SK-N-SH (cell line): Measurements from ENCODE around the gene METAP1.

ENCODE experiments used
- SMC3 ChIP-seq: IDR thresholded peaks from 2 replicates; pipeline ENCODE4 v1.6.1; 2012; ENCODE audit warnings: low read depth, low read length, improper control_type of control experiment
- TF ChIP-seq, protein P1 (sequence below): fragments of 200-600 bp; sonication (generic); IDR thresholded peaks from 2 replicates; pipeline ENCODE4 v1.6.1; 2017; ENCODE audit warnings: antibody characterized with exemption, mild to moderate bottlenecking, moderate library complexity

DNA sequence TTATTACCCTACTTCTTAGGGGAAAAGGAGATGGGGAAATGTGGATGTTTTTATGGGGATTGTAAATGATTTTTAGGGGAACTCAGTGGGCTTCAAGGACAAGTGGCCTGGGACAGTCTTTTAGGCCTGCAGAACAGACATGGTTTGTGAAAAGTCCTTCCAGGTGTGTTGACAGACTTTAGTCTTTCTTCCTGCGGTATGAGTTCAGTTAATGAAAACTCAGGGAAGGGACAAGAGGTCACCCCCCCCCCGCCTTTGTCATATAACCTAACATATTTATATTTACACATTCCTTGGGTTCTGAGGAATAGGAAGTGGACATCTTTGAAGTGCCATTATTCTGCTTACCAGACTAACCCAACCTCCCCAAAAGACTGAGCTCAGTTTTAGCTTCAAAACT lies 31.8 kb downstream of the METAP1 start:
- TF ChIP-seq, protein P1, sequence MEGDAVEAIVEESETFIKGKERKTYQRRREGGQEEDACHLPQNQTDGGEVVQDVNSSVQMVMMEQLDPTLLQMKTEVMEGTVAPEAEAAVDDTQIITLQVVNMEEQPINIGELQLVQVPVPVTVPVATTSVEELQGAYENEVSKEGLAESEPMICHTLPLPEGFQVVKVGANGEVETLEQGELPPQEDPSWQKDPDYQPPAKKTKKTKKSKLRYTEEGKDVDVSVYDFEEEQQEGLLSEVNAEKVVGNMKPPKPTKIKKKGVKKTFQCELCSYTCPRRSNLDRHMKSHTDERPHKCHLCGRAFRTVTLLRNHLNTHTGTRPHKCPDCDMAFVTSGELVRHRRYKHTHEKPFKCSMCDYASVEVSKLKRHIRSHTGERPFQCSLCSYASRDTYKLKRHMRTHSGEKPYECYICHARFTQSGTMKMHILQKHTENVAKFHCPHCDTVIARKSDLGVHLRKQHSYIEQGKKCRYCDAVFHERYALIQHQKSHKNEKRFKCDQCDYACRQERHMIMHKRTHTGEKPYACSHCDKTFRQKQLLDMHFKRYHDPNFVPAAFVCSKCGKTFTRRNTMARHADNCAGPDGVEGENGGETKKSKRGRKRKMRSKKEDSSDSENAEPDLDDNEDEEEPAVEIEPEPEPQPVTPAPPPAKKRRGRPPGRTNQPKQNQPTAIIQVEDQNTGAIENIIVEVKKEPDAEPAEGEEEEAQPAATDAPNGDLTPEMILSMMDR = no peak
- no peak for TF ChIP-seq SMC3
